K562 (cell line): Measurements from ENCODE around the gene PHKA2. TPM values are rescaled to one million over a fixed set of nuclear protein-coding genes. Genes with fewer than 3 reads are reported as not detected.

Source experiments
- ATAC-seq: fragments of 200-7000 bp; cut with Tn5 transposase; 3 replicates; pipeline ENCODE4 v1.9.1; 2020; ENCODE audit warnings: moderate library complexity
- BruUV-seq: library from RNA; stranded (reverse); fragments of 400-500 nt; replicated peaks from 2 replicates; lab custom pipeline; 2021; lab: Mats Ljungman, UMichigan
- CTCF ChIA-PET: fragments of 300-600 bp; formaldehyde crosslinking; extraction: SDS; loops from one replicate; lab custom pipeline; 2021; ENCODE audit warnings: low intra/inter-chr PET ratio; lab: Yijun Ruan, JAX
- POLR2A ChIA-PET: fragments of 300-600, 350-650 bp; sonication (Branson Sonifier 250); formaldehyde crosslinking; extraction: SDS; loops from one replicate; lab custom pipeline; 2021; ENCODE audit warnings: antibody characterized with exemption, inconsistent platforms; lab: Yijun Ruan, JAX
- DNase-seq, 4 experiments: peaks; one replicate each; pipeline versions ENCODE4 v3.0.0 to v3.0.0-alpha.2; 2011 to 2018; ENCODE audit warnings: low spot score in 3 of 4, mixed read lengths in 3 of 4; ENCODE audit errors: extremely low read depth in 1 of 4
- FAIRE-seq: peaks from 2 replicates; lab custom pipeline; 2011; peaks lifted over from hg19 to GRCh38; lab: Jason Lieb, UNC
- H2AFZ ChIP-seq: 2 replicates; pipeline ENCODE4 v1.6.0; 2011; ENCODE audit warnings: low read depth, low read length, control low read depth, inconsistent platforms
- H3K27ac ChIP-seq: fragments of 200-600 bp; 3 replicates; pipeline ENCODE4 v1.8.0; 2011; ENCODE audit warnings: low read depth, mild to moderate bottlenecking, control low read depth, inconsistent platforms, low read length, moderate library complexity, mixed read lengths; ENCODE audit errors: extremely low read depth
- H3K27me3 ChIP-seq, 2 experiments: fragments of 300-600 bp in 1 of 2; 2 replicates in 1 of 2; 3 replicates in 1 of 2; pipeline versions ENCODE4 v1.6.0 to v1.8.0; 2011; ENCODE audit warnings: inconsistent platforms in 2 of 2, low read length in 2 of 2, mild to moderate bottlenecking in 1 of 2, mixed read lengths in 1 of 2, moderate library complexity in 1 of 2; ENCODE audit not compliant: control insufficient read depth in 2 of 2, insufficient read depth in 2 of 2
- H3K36me3 ChIP-seq: fragments of 300-600 bp; 3 replicates; pipeline ENCODE4 v1.8.0; 2011; ENCODE audit warnings: mild to moderate bottlenecking, low read length, inconsistent platforms; ENCODE audit not compliant: control insufficient read depth, insufficient read depth
- H3K4me1 ChIP-seq, 2 experiments: fragments of 200-600 bp in 1 of 2; replicated peaks in 1 of 2; 2 replicates in 1 of 2; 3 replicates in 1 of 2; pipeline versions ENCODE4 v1.5.1 to v1.8.0; 2011; ENCODE audit warnings: inconsistent platforms in 2 of 2, low read length in 2 of 2, mild to moderate bottlenecking in 1 of 2, mixed read lengths in 1 of 2, moderate library complexity in 1 of 2; ENCODE audit not compliant: control insufficient read depth in 2 of 2, insufficient read depth in 2 of 2
- H3K4me2 ChIP-seq: 2 replicates; pipeline ENCODE4 v1.6.1; 2011; ENCODE audit warnings: low read length, control low read depth, inconsistent platforms, mixed read lengths; ENCODE audit not compliant: insufficient read depth
- H3K4me3 ChIP-seq: fragments of 200-600 bp; sonication (generic), shearing (Covaris generic); 2 replicates; pipeline ENCODE4 v1.5.1; 2016; ENCODE audit warnings: control low read depth, inconsistent platforms
- H3K79me2 ChIP-seq: fragments of 200-600 bp; 3 replicates; pipeline ENCODE4 v1.8.0; 2011; ENCODE audit warnings: low read length, inconsistent platforms; ENCODE audit not compliant: control insufficient read depth, insufficient read depth
- H3K9ac ChIP-seq, 2 experiments: 2 replicates each; pipeline versions ENCODE4 v1.6.0 to v1.6.1; 2011; ENCODE audit warnings: low read depth in 2 of 2, low read length in 2 of 2, control low read depth in 1 of 2, inconsistent platforms in 1 of 2, mild to moderate bottlenecking in 1 of 2, mixed read lengths in 1 of 2; ENCODE audit not compliant: insufficient read depth in 1 of 2
- H3K9me1 ChIP-seq: one replicate; pipeline ENCODE4 v1.6.0; 2011; ENCODE audit warnings: inconsistent platforms, mild to moderate bottlenecking, low read length, moderate library complexity; ENCODE audit not compliant: control insufficient read depth, insufficient read depth
- H3K9me3 ChIP-seq: replicated peaks from 2 replicates; pipeline ENCODE4 v1.5.1; 2011; ENCODE audit warnings: low read depth, low read length, inconsistent platforms; ENCODE audit not compliant: control insufficient read depth, insufficient read depth
- H4K20me1 ChIP-seq: replicated peaks from 2 replicates; pipeline ENCODE4 v1.6.1; 2011; ENCODE audit warnings: low read length, inconsistent platforms, mixed read lengths; ENCODE audit not compliant: control insufficient read depth, insufficient read depth
- ARID1B ChIP-seq: fragments of 450-650 bp; IDR thresholded peaks from 2 replicates; pipeline ENCODE4 v1.6.1; 2016; ENCODE audit warnings: antibody characterized with exemption, mild to moderate bottlenecking, inconsistent platforms
- E2F3 ChIP-seq: fragments of 250-450 bp; sonication (Bioruptor Pico); IDR thresholded peaks from 2 replicates; pipeline ENCODE4 v1.4.0; 2020; ENCODE audit warnings: mild to moderate bottlenecking
- FOXA3 ChIP-seq, 2 experiments: fragments of 450-650 bp in 1 of 2; sonication (generic) in 1 of 2; formaldehyde crosslinking; IDR thresholded peaks in 1 of 2; conservative IDR thresholded peaks in 1 of 2; 2 replicates each; pipeline versions ENCODE4 v1.4.0 to v1.8.0; 2020 to 2022; ENCODE audit warnings: mild to moderate bottlenecking in 2 of 2, missing genetic modification reagents in 1 of 2
- HMG20A ChIP-seq: fragments of 450-650 bp; formaldehyde crosslinking; conservative IDR thresholded peaks from 2 replicates; pipeline ENCODE4 v1.4.0; 2020; ENCODE audit warnings: mild to moderate bottlenecking, mixed read lengths
- HSF4 ChIP-seq: fragments of 250-450 bp; sonication (Bioruptor Pico); IDR thresholded peaks from 2 replicates; pipeline ENCODE4 v2.1.2; 2022; ENCODE audit warnings: mild to moderate bottlenecking, moderate library complexity, borderline replicate concordance
- KLF6 ChIP-seq: fragments of 250-450 bp; sonication (Bioruptor Pico); IDR thresholded peaks from 2 replicates; pipeline ENCODE4 v1.4.0; 2020; ENCODE audit warnings: mild to moderate bottlenecking, moderate library complexity, borderline replicate concordance
- NFE2 ChIP-seq: IDR thresholded peaks from 2 replicates; pipeline ENCODE4 v1.6.1; 2014; ENCODE audit warnings: antibody characterized with exemption, low read depth
- RNF2 ChIP-seq: sonication (generic); IDR thresholded peaks from 2 replicates; pipeline ENCODE4 v1.6.1; 2016
- SMAD3 ChIP-seq: fragments of 450-650 bp; formaldehyde crosslinking; conservative IDR thresholded peaks from 2 replicates; pipeline ENCODE4 v1.4.0; 2020; ENCODE audit warnings: mild to moderate bottlenecking
- ZNF143 ChIP-seq: sonication (generic); formaldehyde crosslinking; IDR thresholded peaks from 2 replicates; pipeline ENCODE4 v1.9.0; 2022; ENCODE audit warnings: mild to moderate bottlenecking, missing genetic modification reagents
- ZNF324 ChIP-seq: fragments of 250-450 bp; sonication (Bioruptor Pico); IDR thresholded peaks from 2 replicates; pipeline ENCODE4 v1.4.0; 2020; ENCODE audit warnings: mild to moderate bottlenecking
- WGBS: fragments of 100-300 bp; shearing (Covaris generic); methylation state at CpG from one replicate; pipeline ENCODE4 v1.1.6; 2016; ENCODE audit warnings: low coverage, mixed read lengths; ENCODE audit not compliant: insufficient coverage; ENCODE audit errors: missing lambda C conversion rate; 5-methylcytosine and 5-hydroxymethylcytosine counted together
- in situ Hi-C: fragments of 300-500 bp; cut with MboI; formaldehyde crosslinking; loops from 4 replicates; pipeline ENCODE4 v1.15.0; 2018; ENCODE audit warnings: inconsistent platforms, mixed read lengths
- intact Hi-C: fragments of 100-400 bp; cut with micrococcal nuclease; formaldehyde crosslinking; loops from 2 replicates; pipeline ENCODE4 v1.14.2; 2022
- polyA plus RNA-seq, 8 experiments: library from polyadenylated mRNA; depleted of rRNA in 4 of 8; stranded (reverse) in 5 of 8; unstranded in 3 of 8; fragments of >200 nt; fragmentation: Nextera tagmentation in 2 of 8; fragmentation: Illumina TruSeq in 1 of 8; extraction: Ambion mirVana in 2 of 8; extraction: Trizol in 1 of 8; gene quantifications; 2 replicates each; pipeline versions ENCODE4 v1.2.1 to v1.2.3, GENCODE V29; 2011 to 2014; ENCODE audit warnings: inconsistent platforms in 1 of 8, missing spikeins in 1 of 8
- total RNA-seq, 7 experiments: library from RNA; depleted of rRNA in 6 of 7; stranded (reverse); fragments of >200 nt in 6 of 7; fragmentation: Illumina TruSeq in 2 of 7; extraction: Trizol in 2 of 7; gene quantifications; 2 replicates each; pipeline versions ENCODE4 v1.2.1 to v1.2.3, GENCODE V29; 2011 to 2021; ENCODE audit warnings: low replicate concordance in 1 of 7
- TF ChIP-seq, protein P1 (sequence below): IDR thresholded peaks from 3 replicates; pipeline ENCODE4 v1.6.1; 2011; ENCODE audit warnings: borderline replicate concordance, mild to moderate bottlenecking; ENCODE audit not compliant: insufficient read length, insufficient read depth

The PHKA2 gene
- total and polyA plus RNA-seq, 9 of the 15 experiments (the other 6 are each of a cell fraction or from before 2014, with no cell fraction given): 2.8 to 33.1 (median 20.3) TPM

- CTCF ChIA-PET: no interaction called here
- H3K4me1 ChIP-seq: peaks cover 5 to 19% of the 10 kb centered on the region in 2 experiments; a peak in 3 of 5 replicates
- in situ Hi-C loops (no loop called here), intact Hi-C loops (no loop called here)
- H3K36me3 ChIP-seq: no peaks in the 10 kb centered on the region
- no peak overlapping the region for H3K27ac ChIP-seq
- ATAC-seq: no peak
- no peak overlapping the region for H3K9ac ChIP-seq
- no peaks in the 10 kb centered on the region; a peak in 2 of 5 replicates for H3K27me3 ChIP-seq
- H2AFZ ChIP-seq: no peak overlapping the region
- no peak for DNase-seq
- no peak for TF ChIP-seq HMG20A (CRISPR knock-in tag)
- TF ChIP-seq SMAD3 (CRISPR knock-in tag): no peak
- TF ChIP-seq, protein P1, sequence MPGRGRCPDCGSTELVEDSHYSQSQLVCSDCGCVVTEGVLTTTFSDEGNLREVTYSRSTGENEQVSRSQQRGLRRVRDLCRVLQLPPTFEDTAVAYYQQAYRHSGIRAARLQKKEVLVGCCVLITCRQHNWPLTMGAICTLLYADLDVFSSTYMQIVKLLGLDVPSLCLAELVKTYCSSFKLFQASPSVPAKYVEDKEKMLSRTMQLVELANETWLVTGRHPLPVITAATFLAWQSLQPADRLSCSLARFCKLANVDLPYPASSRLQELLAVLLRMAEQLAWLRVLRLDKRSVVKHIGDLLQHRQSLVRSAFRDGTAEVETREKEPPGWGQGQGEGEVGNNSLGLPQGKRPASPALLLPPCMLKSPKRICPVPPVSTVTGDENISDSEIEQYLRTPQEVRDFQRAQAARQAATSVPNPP: no peak
- TF ChIP-seq KLF6 (CRISPR knock-in tag): no peak
- no peak for TF ChIP-seq E2F3 (CRISPR knock-in tag)
- no peak for TF ChIP-seq ZNF324 (CRISPR knock-in tag)
- TF ChIP-seq ARID1B: no peak
- TF ChIP-seq RNF2: no peak
- TF ChIP-seq NFE2: no peak
- no peak for TF ChIP-seq FOXA3 (CRISPR knock-in tag; conservative IDR thresholded peaks at IDR 0.05 in 1 of 2, IDR thresholded peaks at IDR 0.05 in 1 of 2)
- TF ChIP-seq HSF4 (CRISPR knock-in tag): no peak
- TF ChIP-seq ZNF143: no peak
- no peak overlapping the region for H3K4me2 ChIP-seq
- BruUV-seq: no TSS peak
- H3K9me3 ChIP-seq: no peaks in the 10 kb centered on the region
- no peak overlapping the region for H3K4me3 ChIP-seq
- POLR2A ChIA-PET: no interaction called here
- 61% methylated on average over 3 of the region's 4 CpGs for WGBS
- no peaks in the 10 kb centered on the region for H4K20me1 ChIP-seq
- H3K9me1 ChIP-seq: no peaks in the 10 kb centered on the region
- no peak for FAIRE-seq
- no peaks in the 10 kb centered on the region for H3K79me2 ChIP-seq
Observed at GRCh38 chrX:18888281-18888680, 95.6 kb downstream of the PHKA2 start.
